GM19328 (cell line): ENCODE results near the gene MADD.

Experiments used
- ATAC-seq: cut with Tn5 transposase; IDR thresholded peaks from one replicate; pipeline ENCODE4 v1.9.1; 2021; ENCODE audit warnings: mild to moderate bottlenecking, moderate library complexity; ENCODE audit not compliant: unreplicated experiment

MADD gene

DNA sequence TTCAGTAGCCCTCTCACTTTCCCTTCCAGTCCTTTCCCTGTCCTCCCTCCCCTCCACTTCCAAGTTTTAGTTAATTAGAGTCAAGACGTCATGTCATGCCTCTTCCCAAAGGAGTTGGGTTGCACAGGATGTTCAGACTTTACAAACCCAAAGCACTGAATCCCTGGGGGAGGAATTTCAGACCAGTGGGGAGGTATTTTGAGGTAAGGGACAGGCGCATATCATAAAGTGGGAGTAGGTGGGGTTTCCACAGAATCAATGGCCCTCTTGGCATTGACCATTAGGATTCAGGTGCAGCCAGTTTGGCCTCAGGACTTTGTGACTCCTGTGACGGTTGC lies 20.6 kb upstream of the MADD start:
- no peak for ATAC-seq

DNA sequence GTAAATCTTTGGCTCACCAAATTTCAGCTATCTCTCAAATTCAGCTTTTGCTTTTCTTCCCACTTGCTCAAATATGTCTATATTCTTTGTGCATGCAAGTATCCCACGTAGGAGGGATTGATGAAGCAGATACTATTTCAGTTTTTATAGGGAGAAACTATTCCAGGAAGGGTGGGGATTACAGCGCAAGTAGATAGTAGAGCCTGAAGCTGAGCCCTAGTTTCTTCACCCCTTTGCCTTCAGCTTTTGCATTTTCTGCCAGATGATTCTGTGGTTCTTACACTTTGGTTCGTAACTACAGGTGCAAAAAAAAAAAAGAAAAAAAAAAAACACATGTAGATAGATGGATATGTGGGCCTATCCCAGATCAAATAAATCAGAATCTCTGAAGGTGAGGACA lies 18.2 kb upstream of the MADD start:
- ATAC-seq = no peak

DNA sequence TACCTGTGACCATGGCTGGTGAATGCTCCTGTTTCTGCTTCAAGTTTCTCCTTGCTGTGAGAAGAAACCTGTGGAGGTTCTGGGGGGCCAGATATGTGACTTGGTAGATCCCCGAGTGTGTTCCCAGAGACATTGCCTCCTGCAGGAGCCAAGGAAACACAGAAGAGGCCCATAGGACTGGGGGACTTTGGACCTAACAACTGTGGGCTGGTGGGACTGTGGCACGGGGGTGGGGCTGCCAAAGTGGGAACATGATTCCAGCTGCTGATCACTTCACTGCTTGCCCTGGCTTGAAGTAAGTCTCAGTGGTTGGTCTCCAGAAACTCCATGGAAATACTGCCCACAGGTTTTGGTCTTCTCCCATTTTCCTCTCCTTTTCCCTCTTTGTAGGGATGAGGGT lies 16.3 kb upstream of the MADD start:
- no peak for ATAC-seq

DNA sequence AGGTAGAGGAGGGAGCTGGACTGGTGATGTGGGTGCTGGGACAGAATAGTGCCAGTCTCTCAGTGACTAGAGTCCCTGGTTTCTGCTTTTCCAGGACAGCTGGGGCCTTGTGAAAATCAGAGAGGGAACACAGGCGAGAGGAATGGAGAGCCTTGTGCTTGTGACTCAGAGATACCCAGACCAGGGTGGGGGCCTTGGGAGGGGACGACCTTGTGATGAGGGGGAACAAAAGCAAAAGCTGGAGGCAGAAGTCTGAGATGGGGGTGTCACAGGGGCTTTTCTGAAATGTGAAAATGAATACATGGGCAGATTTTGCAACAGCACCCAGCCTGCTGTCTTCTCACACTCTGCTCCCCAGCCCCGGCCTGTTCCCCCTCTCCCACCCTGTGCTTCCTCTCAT lies 15.5 kb upstream of the MADD start:
- ATAC-seq = no peak

GRCh38 chr11:47256374-47256773 lies 13.6 kb upstream of the MADD start:
- no peak for ATAC-seq

- ATAC-seq = no peak
Measured at GRCh38 chr11:47257177-47257516, 12.8 kb upstream of the MADD start.

- ATAC-seq = no peak
Measured at GRCh38 chr11:47257517-47258316, 12.2 kb upstream of the MADD start, which contains the start of gene NR1H3. Gene NR1H3, plus strand, starts transcription at chr11:47257996. Its CDS starts 1,221 bp downstream, at chr11:47259217.

- ATAC-seq = no peak
Measured at GRCh38 chr11:47258317-47258902, 11.5 kb upstream of the MADD start.

- ATAC-seq = no peak
Measured at GRCh38 chr11:47259232-47259977, 10.5 kb upstream of the MADD start.

DNA sequence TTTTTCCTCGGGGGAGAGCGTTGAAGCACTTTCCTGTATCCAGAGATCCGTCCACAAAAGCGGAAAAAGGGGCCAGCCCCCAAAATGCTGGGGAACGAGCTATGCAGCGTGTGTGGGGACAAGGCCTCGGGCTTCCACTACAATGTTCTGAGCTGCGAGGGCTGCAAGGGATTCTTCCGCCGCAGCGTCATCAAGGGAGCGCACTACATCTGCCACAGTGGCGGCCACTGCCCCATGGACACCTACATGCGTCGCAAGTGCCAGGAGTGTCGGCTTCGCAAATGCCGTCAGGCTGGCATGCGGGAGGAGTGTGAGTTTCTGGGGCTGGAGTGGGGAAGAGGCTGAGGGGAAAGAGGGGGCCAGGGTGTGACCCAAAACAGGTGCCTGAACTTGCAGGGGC lies 9.6 kb upstream of the MADD start:
- no peak for ATAC-seq

- ATAC-seq = no peak
Measured at GRCh38 chr11:47261291-47261800, 8.6 kb upstream of the MADD start.

DNA sequence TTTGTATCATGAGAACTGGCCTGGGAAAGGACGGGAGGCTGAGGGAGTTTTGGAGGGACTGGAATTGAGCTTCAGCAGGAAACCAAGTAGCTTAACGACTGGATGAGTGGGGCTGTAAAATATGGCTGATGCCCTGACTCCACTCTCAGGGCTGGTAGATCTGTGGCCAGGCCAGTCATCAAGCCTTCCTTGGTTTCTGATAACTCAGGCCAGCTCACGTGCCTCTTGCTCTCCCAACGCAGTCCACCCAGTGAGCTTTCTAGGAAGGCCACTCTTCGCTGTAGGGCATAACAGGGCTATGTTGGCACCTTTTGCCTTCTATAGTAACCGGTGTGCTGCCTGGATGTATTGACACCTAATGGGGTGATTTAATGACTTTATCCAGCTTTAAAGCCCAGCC lies 5.8 kb upstream of the MADD start:
- ATAC-seq = no peak

GRCh38 chr11:47264521-47264920 lies 5.4 kb upstream of the MADD start:
- no peak for ATAC-seq

- ATAC-seq = no peak
Measured at GRCh38 chr11:47267876-47268275, 2.1 kb upstream of the MADD start.

DNA sequence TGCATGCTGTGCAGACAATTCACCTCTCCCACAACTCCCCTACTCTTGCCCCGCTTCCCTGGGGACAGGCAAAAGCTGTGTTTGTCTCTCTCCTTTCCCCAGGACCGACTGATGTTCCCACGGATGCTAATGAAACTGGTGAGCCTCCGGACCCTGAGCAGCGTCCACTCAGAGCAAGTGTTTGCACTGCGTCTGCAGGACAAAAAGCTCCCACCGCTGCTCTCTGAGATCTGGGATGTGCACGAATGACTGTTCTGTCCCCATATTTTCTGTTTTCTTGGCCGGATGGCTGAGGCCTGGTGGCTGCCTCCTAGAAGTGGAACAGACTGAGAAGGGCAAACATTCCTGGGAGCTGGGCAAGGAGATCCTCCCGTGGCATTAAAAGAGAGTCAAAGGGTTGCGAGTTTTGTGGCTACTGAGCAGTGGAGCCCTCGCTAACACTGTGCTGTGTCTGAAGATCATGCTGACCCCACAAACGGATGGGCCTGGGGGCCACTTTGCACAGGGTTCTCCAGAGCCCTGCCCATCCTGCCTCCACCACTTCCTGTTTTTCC lies 1.4 kb upstream of the MADD start:
- ATAC-seq = no peak

- ATAC-seq = peak; percentile 40
Measured at GRCh38 chr11:47269002-47269828, 718 bp upstream of the MADD start.

- no peak for ATAC-seq
Measured at GRCh38 chr11:47270331-47271271, 668 bp downstream of the MADD start.

DNA sequence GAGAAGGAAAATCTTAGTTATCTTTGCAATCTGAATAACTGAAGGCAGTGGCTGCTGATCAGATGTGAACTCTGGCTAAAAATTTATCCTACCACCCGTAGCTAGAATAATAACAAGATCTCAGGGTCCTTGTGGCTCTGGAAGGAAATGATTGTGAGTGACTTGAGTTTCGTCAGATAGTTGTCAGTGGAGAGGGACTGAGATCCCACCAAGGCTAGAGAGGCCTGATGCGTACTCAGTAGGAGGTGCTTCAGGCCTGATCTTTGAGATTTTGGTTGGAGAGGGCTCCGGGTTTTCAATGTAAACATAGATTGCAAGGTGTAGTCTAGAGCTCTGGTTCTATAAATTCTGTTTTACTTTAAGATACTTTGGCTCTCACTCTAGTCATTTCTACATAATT lies 1.4 kb downstream of the MADD start:
- no peak for ATAC-seq

DNA sequence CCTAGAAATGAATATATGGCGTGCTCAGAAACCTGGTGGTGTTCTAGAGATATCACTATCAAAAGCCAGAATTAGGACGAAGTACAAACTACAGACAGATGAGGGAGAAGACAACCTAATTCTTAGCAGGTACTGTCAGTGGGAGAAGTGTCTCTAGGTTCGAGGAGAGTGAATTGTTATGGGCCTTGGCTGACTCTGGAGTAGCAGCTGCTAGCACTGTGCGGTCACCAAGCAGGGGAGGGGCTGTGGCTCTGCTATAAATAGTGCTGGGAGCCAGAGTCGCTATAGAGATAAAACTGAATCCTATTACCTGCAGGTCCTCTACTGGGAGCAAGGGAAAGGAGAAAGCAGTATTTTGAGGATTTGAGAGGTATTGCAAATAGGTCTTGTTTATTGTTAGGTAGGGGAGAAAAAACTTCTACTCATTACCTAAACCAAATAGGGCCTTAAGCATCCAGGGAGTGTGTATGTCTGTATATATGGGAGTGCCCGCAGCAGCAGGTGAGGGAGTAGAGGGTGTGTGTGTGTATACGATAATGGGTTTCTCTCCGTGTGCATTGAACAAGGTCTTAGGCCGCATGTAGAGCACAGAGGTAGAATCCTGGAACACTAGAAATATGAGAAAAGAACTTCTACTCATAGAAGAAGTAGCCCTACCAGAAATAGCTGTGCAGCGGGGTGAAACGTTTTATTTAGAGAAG lies 2.2 kb downstream of the MADD start:
- ATAC-seq = no peak
